ENCODE results near the gene TEX38. TPM values are rescaled to one million over a fixed set of nuclear protein-coding genes. Genes with fewer than 3 reads are reported as not detected.
A peak's percentile ranks its signal among the peaks of the same experiment; 100 is the strongest.
"Not testable (repeated sequence)": the region's sequence is repeated elsewhere in the genome, so short reads cannot be mapped to it uniquely, and the experiment has no call there.

TEX38 gene
- total RNA-seq, 1 donor from 2014 or later = not detected

DNA sequence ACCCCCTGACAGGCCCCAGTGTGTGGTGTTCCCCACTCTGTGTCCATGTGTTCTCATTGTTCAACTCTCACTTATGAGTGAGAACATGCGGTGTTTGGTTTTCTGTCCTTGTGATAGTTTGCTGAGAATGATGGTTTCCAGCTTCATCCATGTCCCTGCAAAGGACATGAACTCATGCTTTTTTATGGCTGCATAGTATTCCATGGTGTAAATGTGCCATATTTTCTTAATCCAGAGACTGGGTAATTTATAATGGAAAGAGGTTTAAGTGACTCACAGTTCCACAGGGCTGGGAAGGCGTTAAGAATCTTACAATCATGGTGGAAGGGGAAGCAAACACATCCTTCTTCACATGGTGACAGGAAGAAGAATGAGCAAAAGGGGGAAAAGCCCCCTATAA lies 17.0 kb upstream of the TEX38 start:
- not testable (repeated sequence) for DNase-seq (ENCODE audit: low read depth in 2 of 2)

DNA sequence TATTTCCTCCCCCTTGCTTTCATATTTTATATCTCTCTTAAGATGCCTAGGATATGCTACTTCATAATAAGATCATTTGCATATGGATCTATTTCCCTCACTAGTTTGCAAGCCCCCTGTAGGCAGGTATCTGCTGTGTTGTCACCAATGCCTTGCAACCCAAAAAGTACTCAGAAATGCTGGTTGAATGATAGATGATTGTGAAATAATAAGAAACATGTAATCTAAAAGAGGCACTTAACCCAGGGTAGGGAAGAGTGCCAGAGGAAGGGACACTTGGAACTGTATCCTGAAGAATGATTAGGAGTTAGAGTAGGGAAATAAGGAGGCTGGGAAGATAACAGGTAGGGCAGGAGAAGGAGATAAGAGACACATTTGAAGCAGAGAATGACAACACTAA lies 15.8 kb upstream of the TEX38 start:
- no peak for DNase-seq (ENCODE audit: low read depth in 2 of 2)

DNA sequence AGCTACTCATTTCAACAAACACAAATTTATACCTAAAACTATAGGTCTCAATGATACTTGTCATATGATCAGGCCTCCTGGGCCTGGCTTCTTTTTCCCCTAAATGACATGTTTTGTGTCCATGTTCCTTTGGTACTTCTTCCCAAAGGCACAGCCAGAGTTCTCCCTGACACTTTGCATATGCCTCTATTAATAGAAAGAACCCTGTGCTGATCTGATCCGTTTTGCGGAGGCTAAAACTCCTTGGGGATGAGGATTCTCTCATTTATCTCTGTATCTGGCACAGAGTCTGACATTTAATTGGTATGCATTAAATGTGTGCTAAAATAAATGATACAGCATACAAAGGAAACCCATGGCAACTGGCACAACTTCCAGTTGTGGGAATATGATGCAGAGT lies 15.0 kb upstream of the TEX38 start:
- DNase-seq (ENCODE audit: low read depth in 2 of 2) = no peak

DNA sequence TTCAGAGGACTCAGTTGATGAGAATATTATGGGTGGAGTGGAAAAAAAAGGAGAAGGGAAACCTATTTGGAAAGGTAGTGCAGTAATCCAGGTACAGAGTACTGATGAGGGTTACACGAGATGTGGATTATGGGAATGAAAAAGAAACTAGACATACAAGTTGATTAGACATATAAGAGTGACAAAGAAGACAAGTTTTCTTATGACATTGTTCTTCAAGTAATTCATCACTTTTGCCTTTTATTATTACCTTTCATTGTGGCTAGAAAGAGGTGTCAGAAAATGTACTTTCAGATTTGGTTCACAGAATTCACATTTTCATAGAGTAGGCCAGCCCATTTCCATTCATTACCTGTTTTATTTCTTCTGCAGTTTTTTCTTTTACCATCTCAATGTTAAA lies 13.9 kb upstream of the TEX38 start:
- no peak for DNase-seq (ENCODE audit: low read depth in 2 of 2)

DNA sequence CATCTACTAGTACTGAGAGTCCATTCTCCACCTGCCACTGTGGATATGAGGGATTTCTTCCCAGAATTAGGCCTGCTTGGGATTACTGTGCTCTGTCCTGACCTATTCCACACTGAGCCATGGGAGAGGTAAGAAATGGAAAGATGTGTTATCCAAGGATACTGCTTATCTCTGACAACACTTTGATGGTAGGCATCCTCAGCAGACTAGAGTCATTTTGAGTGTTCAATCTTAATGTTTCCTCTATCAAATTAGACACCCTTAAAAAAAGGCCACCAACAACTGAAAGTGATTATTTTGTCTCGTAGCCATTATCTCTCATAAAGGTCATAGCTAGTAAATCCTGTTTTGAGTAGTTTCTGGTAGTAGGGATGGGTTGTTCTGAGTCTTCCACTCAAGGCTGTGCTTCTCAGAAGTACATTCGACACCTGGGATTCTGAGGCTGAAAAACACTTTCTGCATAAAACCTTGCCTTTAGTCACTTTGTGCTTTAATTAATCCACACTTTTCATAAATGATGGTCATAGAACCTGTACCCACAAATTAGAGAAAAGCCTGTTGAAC lies 12.3 kb upstream of the TEX38 start:
- DNase-seq (ENCODE audit: low read depth in 2 of 2) = no peak

DNA sequence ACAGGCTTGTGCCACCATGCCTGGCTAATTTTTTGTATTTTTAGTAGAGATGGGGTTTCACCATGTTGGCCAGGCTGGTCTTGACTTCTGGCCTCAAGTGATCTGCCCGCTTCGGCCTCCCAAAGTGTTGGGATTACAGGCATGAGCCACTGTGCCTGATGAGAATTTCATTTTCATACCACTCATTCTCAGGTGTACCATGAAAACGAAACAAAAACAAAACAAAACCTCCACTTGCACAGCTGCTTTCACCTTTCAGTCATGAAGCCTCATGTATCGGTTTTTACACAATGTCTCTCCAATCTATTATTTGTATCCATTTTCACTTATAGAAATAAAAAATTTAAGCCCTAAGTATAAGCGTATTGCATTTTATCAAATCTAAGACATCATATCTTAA lies 11.5 kb upstream of the TEX38 start:
- not testable (repeated sequence) for DNase-seq (ENCODE audit: low read depth in 2 of 2)

DNA sequence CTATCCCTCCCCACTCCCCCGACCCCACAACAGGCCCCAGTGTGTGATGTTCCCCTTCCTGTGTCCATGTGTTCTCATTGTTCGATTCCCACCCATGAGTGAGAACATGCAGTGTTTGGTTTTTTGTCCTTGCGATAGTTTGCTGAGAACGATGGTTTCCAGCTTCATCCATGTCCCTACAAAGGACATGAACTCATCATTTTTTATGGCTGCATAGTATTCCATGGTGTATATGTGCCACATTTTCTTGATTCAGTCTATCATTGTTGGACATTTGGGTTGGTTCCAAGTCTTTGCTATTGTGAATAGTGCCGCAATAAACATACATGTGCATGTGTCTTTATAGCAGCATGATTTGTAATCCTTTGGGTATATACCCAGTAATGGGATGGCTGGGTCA lies 8.7 kb upstream of the TEX38 start:
- not testable (repeated sequence) for DNase-seq (ENCODE audit: low read depth in 2 of 2)

DNA sequence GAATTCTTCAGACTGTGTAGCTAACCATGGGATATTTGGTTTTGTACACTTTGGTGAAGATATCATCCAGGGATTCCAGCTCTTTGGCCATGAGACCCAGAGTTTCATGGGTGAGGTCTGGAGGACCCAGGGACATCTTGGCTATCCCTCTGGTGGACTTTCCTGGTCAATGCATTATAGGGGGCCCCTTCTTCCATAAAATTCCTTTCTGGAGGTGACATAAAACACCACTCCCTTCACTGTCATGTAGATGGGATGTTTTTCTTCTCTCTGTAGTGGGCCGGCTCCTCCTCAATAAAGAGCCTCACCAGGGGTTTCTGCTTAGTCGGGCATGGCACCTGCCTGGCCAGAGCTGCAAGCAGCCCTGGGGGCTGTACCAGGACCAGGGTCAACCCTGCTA lies 5.7 kb upstream of the TEX38 start:
- DNase-seq (ENCODE audit: low read depth in 2 of 2) = no peak

DNA sequence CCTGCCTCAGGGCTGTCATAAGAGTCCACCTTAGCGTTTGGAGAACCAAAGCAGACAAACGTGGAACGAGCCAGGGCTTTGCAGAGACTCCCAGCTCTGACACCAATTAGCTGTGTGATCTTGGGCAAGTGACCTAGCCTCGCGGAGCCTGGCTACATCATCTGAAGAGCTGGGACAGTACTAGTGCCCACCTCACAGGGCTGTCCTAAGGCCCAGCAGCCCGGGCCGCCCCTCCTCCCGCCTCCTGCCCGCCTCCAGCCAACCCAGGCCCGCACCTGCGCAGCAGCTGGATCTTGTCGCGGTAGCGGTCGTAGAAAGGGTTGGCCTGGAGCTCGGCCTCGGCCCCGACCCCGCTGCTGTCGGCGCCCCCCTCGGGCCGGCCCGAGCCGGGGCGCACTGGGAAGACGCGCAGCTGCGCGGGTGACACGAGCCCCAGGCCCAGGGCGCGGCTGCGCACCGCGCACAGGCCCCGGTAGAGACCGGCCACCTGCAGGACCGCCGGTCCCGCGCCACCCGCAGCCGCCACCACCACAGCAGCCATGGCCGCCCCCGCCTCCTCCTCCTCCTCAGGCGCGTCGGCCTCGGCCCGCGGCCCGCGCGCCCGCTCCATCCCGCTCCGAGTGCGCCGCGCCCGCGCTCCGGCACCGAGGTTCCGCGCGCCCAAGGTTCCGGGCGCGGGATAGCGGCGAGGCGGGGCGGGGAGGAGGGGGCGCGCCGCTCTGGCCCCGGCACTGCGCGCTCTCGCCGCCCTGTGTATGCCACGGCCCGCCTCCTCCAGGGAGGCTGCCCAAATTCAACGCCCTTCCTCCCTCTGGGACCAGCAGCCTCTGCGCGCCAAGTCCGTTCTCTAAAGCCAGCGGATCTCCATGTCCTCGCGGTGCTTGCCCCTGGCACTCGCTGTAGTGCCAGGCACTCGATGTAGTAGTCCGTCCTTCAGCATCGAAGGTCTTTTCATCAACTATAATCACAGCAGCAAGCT lies 3.6 kb upstream of the TEX38 start, which contains the start of gene ATPAF1:
Gene ATPAF1 (minus strand): TSS at position 583 of the 979 bp plus-strand sequence. CDS start 42 bp downstream, at position 541.
- DNase-seq (ENCODE audit: low read depth in 2 of 2) = peak; percentile 32 to 63

DNA sequence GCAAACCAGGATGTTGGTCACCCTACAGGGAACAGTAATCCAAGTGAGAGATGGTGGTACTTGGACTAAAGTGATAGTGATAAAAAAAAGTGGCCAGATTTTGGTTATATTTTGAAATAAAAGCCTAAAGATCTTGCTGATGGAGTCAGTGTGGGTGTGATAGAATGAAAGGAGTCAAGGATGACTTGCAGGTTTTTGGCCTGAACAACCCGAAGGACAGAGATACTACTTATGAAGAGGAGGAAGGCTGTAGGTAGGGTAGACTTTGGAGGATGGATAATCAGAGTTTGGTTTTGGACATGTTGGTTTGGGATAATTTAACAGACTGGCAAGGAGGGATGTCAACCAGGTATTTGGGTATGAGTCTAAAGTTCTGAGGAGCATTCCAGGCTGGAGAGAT lies 1.5 kb upstream of the TEX38 start:
- no peak for DNase-seq (ENCODE audit: low read depth in 2 of 2)

DNA sequence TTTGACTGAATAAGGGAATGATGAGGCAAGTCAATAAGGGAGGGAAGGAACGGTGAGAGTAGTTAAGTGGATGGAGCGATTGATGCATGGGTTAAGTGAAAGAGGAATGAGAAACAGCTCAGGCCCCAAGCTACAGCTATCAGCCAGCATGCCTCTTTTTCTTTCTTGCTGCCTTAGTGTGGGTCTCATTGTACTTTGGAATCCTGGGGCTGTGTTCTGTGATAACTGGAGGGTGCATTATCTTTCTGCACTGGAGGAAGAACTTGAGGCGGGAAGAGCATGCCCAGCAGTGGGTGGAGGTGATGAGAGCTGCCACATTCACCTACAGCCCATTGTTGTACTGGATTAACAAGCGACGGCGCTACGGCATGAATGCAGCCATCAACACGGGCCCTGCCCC lies 1.0 kb downstream of the TEX38 start:
- no peak for DNase-seq (ENCODE audit: low read depth in 2 of 2)

DNA sequence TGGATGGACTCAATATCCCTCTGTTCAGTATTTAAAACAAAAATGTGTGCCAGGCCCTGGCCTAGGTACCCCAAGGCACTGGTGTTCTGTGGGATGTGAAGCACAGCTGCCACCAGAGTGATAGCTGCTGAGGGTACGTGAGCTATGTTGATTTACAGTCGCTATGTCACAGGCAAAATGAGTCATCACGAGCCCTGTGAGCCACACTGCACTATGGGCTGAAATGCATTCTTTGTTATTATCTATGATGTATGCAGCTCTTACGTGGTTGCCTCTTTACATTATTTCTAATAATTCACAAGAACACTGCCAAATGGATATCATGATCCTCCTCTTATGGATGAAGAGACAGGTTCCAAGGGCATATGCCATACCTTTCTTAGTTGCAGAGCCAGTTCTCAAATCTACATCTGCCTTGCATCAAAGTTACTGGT lies 2.1 kb downstream of the TEX38 start:
- peak; percentile 34 to 74 for DNase-seq (ENCODE audit: low read depth in 2 of 2)

DNA sequence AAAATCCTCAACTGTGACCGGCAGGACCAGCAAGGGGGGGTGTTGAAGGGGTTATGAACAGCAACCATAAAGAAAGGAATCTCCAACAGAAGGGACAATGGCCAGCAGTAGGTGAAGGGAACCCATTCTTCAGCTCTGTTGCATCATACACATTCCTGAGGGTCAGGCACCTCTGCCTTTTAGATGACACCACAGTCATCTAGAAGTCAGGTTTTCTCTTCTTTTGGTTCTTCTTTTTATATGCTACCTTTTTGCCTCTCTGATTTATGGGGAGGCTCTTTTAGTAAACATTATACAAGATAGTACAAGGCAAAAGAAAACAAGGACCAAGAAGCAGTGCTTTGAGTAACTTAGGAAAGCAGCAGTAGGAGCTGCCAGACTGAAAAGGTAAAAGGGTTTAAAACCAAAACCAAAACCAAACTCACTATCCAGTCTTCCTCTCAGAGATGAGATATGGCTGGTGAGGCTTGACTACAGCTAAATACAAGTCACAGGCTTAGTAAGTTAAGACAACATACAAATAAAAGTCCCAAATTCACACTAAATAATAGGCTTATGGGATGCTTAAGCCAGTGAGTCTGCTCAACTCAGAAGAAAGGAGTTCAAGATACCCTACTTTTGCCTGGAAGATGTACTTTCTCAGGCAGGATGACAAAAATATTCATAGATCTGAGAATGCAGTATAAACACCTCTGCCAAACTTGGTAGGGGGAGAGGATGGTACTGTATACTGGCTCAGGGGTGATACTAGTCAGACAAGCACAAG lies 4.1 kb downstream of the TEX38 start:
- DNase-seq (ENCODE audit: low read depth in 2 of 2) = no peak

DNA sequence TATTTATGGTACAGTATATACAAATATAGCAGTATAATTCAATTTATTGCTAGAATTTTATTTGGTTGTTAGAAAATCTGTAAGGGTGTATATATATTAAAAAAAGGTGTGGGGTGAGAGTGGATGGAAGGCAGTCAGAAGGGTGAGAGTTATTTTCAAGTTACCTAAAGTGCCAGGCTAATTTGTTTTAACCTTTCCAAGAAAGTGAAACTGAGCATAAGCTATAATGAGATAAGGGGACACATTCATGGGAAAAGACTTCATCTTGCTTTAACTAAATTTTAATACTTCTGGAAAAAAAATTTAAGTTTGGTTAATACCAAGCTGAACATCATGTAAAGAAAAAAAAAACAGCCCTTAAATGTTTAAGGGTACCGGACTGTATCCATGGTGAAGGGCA lies 4.9 kb downstream of the TEX38 start:
- no peak for DNase-seq (ENCODE audit: low read depth in 2 of 2)

DNA sequence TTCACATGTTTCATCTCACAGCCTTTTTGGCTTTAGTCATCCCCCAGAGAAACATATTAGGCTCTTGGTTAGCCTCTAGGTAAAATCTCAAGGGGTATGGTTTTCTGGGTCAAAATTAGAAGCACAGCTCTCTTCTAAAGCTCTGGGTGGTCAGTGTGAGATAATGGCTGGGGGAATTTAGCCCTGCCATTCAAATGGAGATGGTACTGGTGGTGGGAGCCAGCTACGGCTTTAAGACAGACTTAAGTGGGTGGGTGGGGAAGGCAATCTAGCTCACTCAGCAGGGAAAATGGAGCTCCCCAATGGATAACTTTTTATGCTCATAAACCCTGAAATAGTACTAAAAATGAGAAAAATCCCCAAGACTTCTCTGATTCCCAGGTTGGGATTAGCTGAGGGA lies 5.7 kb downstream of the TEX38 start:
- DNase-seq (ENCODE audit: low read depth in 2 of 2) = no peak

DNA sequence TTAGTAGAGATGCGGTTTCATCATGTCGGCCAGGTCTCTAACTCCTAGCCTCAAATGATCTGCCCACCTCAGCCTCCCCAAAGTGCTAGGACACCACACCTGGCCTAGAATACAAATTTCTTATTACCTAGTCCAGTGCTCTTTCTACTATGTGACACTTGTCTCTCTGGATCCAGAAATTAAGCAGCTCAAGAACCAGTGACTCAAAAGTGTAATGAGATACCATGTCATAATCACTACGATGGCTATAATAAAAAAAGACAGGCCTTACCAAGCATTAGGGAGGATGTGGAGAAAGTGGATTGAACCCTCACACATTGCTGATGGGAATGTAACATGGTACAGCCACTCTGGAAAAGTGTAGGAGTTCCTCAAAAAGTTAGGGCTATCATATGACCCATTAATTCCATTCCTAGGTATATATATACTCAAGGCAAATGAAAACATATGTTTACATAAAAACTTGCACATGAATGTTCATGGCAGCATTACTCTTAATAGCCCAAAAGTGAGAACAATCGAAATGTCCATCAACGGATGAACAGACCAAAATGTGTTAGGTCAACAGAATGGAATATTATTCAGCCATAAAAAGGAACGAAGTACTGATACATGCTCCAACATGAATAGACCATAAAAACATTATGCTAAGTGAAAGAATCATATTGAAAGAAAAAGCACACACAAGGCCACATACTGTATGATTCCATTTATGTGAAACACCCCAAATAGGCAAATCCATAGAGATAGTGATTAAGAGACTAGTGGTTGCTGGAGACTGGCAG lies 8.3 kb downstream of the TEX38 start:
- no peak for DNase-seq (ENCODE audit: low read depth in 2 of 2)

DNA sequence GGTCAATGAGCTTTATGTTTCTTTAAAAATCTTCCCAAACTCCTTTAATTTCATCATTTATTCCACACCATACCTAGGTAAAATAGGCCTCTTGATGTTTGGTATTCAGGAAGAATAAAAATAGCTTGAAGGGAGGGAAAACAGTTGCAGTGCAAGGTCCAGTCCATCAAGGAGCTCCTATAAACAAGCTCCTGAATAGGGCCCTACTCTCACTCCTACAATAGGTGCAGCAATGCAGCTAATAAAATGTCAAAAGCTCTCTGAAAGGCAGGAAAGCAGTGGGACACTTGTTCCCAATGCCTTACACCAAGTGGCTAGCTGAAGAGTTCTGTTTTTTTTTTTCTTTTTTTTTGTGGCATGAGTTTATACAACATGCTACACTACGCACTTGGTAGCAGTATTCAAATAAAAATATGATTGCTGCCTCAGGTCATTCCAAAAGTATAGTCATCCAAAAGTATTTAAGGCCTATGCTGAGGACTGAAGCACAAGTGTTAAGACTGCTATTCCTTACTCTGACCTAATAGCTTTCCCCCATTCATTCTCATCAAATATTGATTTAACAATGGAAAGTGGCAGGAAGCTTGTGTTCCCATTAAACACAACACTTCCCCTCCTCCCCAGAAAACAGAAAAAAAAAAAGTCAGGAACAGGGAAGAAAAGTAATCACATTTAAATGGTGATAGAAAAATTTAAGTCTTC lies 9.8 kb downstream of the TEX38 start:
- peak in 1 of 2 donors; percentile 32 for DNase-seq (ENCODE audit: low read depth in 2 of 2)

DNA sequence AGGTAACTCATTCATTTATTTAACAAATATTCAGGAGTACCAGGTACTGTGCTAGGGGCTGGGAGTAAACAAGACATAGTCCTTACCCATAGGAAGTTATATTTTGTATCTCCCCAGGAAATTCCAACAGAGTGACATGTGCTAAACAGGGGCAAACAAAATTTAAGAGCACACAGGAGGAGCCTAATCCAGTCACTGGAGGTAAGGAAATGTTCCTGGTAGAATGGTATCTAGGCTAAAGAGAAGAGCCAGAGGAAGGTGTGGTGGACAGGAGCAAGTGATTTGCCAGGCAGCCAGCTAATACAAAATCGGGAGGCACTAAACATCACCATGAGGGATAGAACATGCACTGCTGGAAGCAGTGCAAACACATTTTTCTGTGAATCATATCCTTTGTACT lies 10.4 kb downstream of the TEX38 start:
- no peak for DNase-seq (ENCODE audit: low read depth in 2 of 2)

DNA sequence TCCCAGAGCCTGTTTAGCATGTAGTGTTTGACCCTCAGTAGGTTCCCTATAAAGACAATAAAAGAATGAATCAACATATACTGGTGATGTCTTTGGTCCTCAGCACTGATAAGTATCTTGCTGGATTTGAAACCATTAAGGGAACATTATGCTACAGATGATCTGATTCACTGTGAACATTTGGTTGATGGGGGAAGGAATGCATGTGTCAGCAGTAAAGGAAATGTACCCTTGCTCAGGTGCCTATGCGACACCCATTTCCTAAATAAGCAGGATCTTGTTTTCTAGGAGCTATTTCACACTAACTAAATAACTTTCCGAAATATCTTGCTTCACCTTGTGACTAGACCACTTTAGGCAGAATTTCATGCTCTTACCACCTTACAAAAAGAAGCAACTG lies 13.0 kb downstream of the TEX38 start:
- DNase-seq (ENCODE audit: low read depth in 2 of 2) = no peak

DNA sequence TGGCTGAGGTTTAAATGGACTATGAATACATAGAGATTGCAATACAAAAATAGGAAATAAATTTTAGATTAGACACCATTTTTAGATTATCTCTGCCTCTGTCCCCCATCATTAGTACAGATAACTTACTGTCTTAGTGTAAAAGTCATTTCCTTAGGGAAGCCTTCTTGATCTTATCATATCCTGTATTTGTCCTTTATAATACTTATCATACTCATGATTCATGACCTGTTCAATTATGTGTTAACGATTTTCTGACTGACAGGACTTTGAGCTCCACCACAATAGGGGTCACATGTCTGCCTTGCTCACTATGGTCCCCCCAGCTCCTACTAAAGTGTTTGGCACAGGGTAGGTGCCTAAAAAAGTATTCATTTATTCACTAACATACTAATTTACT lies 14.6 kb downstream of the TEX38 start:
- DNase-seq (ENCODE audit: low read depth in 2 of 2) = peak in 1 of 2 donors; percentile 56

All from dermis microvascular lymphatic vessel endothelial cell (primary cell).